Uterus (tissue), 2 donors: ENCODE measurements around the gene ZFAND3.

Experiments used
- POLR2A ChIP-seq, 2 donors: fragments of 450-650 bp; IDR thresholded peaks; one replicate each; pipeline ENCODE4 v1.6.1; 2016; ENCODE audit warnings: antibody characterized with exemption in 2 of 2, mild to moderate bottlenecking in 1 of 2, moderate library complexity in 1 of 2
- TF ChIP-seq, protein P1 (sequence below), 4 experiments: fragments of 200-600 bp in 2 of 4; fragments of 450-650 bp in 2 of 4; sonication (generic) in 2 of 4; IDR thresholded peaks; one replicate each; pipeline ENCODE4 v1.5.1; 2016 to 2019; ENCODE audit warnings: antibody characterized with exemption in 4 of 4, mild to moderate bottlenecking in 2 of 4, moderate library complexity in 1 of 4

DNA sequence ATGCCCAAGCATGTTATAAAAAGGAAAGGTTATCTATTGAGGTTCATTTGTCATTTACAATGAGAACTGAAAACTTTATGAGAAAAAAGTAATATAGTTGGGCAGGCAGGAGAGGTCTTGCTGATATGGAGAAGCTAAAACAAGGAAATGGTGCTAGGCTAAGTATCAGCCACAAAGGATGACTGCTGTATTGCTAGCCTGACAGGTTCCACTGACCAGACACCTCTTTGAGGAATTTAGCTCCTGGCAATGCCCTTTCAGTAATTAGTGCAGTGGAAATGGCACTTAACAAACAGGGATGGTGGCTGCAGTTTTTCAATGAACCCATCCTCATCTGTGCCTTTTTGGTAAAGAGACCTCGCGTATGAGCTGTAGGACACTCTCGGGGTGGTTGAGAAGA is 284.4 kb downstream of the ZFAND3 start:
- TF ChIP-seq, protein P1, sequence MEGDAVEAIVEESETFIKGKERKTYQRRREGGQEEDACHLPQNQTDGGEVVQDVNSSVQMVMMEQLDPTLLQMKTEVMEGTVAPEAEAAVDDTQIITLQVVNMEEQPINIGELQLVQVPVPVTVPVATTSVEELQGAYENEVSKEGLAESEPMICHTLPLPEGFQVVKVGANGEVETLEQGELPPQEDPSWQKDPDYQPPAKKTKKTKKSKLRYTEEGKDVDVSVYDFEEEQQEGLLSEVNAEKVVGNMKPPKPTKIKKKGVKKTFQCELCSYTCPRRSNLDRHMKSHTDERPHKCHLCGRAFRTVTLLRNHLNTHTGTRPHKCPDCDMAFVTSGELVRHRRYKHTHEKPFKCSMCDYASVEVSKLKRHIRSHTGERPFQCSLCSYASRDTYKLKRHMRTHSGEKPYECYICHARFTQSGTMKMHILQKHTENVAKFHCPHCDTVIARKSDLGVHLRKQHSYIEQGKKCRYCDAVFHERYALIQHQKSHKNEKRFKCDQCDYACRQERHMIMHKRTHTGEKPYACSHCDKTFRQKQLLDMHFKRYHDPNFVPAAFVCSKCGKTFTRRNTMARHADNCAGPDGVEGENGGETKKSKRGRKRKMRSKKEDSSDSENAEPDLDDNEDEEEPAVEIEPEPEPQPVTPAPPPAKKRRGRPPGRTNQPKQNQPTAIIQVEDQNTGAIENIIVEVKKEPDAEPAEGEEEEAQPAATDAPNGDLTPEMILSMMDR (IDR thresholded peaks at IDR 0.05), result no peak
- TF ChIP-seq POLR2A (IDR thresholded peaks at IDR 0.05), result no peak
